H1 (cell line): ENCODE results near the gene ARHGEF11. TPM values are rescaled to one million over a fixed set of nuclear protein-coding genes. Genes with fewer than 3 reads are reported as not detected.
A peak's percentile ranks its signal among the peaks of the same experiment; 100 is the strongest.

Experiments
- CTCF ChIA-PET: fragments of 300-600 bp; sonication (Branson Sonifier 250); formaldehyde crosslinking; loops from one replicate; lab custom pipeline; 2021; ENCODE audit not compliant: partially characterized antibody; lab: Charles Lee
- POLR2A ChIA-PET: fragments of 300-600 bp; sonication (Branson Sonifier 250); formaldehyde crosslinking; loops from one replicate; lab custom pipeline; 2021; ENCODE audit warnings: inconsistent platforms; ENCODE audit not compliant: partially characterized antibody; lab: Charles Lee
- DNase-seq, 2 experiments: peaks; one replicate each; pipeline versions ENCODE4 v3.0.0 to v3.0.0-alpha.2; 2010 to 2022; ENCODE audit warnings: low spot score in 2 of 2, low read depth in 1 of 2, mixed read lengths in 1 of 2
- FAIRE-seq: peaks from 2 replicates; lab custom pipeline; 2011; peaks lifted over from hg19 to GRCh38; lab: Jason Lieb, UNC
- H2AFZ ChIP-seq: 2 replicates; pipeline ENCODE4 v1.8.1; 2012; ENCODE audit warnings: low read length, inconsistent platforms
- H2AK5ac ChIP-seq: 2 replicates; pipeline ENCODE4 v1.6.1; 2013; ENCODE audit warnings: low read depth, low read length
- H2BK120ac ChIP-seq: replicated peaks from 2 replicates; pipeline ENCODE3; 2013; ENCODE audit warnings: low read depth, low read length, inconsistent platforms
- H2BK12ac ChIP-seq: 2 replicates; pipeline ENCODE4 v1.6.1; 2013; ENCODE audit warnings: low read depth, low read length
- H2BK15ac ChIP-seq: 2 replicates; pipeline ENCODE4 v1.6.1; 2013; ENCODE audit warnings: low read length
- H2BK20ac ChIP-seq: 2 replicates; pipeline ENCODE4 v1.6.1; 2013; ENCODE audit warnings: low read length
- H2BK5ac ChIP-seq: 2 replicates; pipeline ENCODE4 v1.6.1; 2013; ENCODE audit warnings: low read depth, low read length
- H3K14ac ChIP-seq: 2 replicates; pipeline ENCODE4 v1.6.1; 2013; ENCODE audit warnings: inconsistent platforms; ENCODE audit not compliant: insufficient read length
- H3K18ac ChIP-seq: 2 replicates; pipeline ENCODE4 v1.6.1; 2013; ENCODE audit warnings: low read length; ENCODE audit errors: extremely low read depth
- H3K23ac ChIP-seq: 2 replicates; pipeline ENCODE4 v1.6.1; 2013; ENCODE audit warnings: inconsistent platforms; ENCODE audit not compliant: insufficient read length
- H3K23me2 ChIP-seq: 2 replicates; pipeline ENCODE4 v1.6.1; 2013; ENCODE audit warnings: low read depth, low read length
- H3K27ac ChIP-seq: 2 replicates; pipeline ENCODE4 v1.6.1; 2011; ENCODE audit warnings: low read depth, low read length, inconsistent platforms
- H3K27me3 ChIP-seq, 4 experiments: replicated peaks in 1 of 4; 1 replicate in 1 of 4; 2 replicates in 3 of 4; pipeline versions ENCODE4 v1.6.1 to v1.8.1; 2011 to 2013; ENCODE audit warnings: low read length in 3 of 4, mild to moderate bottlenecking in 3 of 4, inconsistent platforms in 2 of 4, mixed read lengths in 2 of 4, moderate library complexity in 1 of 4; ENCODE audit not compliant: control insufficient read depth in 3 of 4, insufficient read depth in 3 of 4; ENCODE audit errors: extremely low read depth in 1 of 4
- H3K36me3 ChIP-seq, 4 experiments: 2 replicates each; pipeline versions ENCODE4 v1.6.1 to v1.8.1; 2011 to 2013; ENCODE audit warnings: mild to moderate bottlenecking in 4 of 4, low read length in 3 of 4, moderate library complexity in 2 of 4, control low read depth in 1 of 4, inconsistent platforms in 1 of 4; ENCODE audit not compliant: insufficient read depth in 4 of 4, control insufficient read depth in 2 of 4
- H3K4ac ChIP-seq: replicated peaks from 2 replicates; pipeline ENCODE3; 2013; ENCODE audit warnings: low read length, low read depth, mixed read lengths, inconsistent platforms; ENCODE audit not compliant: insufficient read length
- H3K4me1 ChIP-seq, 4 experiments: replicated peaks in 1 of 4; 1 replicate in 1 of 4; 2 replicates in 3 of 4; pipeline versions ENCODE4 v1.6.1 to v1.8.1; 2011 to 2013; ENCODE audit warnings: low read length in 3 of 4, inconsistent platforms in 2 of 4, mixed read lengths in 1 of 4; ENCODE audit not compliant: insufficient read depth in 4 of 4, control insufficient read depth in 3 of 4
- H3K4me2 ChIP-seq, 2 experiments: 2 replicates each; pipeline versions ENCODE4 v1.6.1 to v1.8.1; 2011 to 2013; ENCODE audit warnings: low read depth in 2 of 2, low read length in 2 of 2, control low read depth in 1 of 2, inconsistent platforms in 1 of 2, mild to moderate bottlenecking in 1 of 2; ENCODE audit not compliant: insufficient read depth in 1 of 2
- H3K4me3 ChIP-seq, 4 experiments: fragments of 200-600, 300-600 bp in 1 of 4; sonication (generic), shearing (Covaris generic), sonication (Bioruptor Twin) in 1 of 4; 2 replicates each; pipeline versions ENCODE4 v1.5.1 to v1.8.1; 2011 to 2016; ENCODE audit warnings: low read length in 4 of 4, low read depth in 3 of 4, control low read depth in 2 of 4, inconsistent platforms in 2 of 4, mild to moderate bottlenecking in 2 of 4, mixed read lengths in 1 of 4, moderate library complexity in 1 of 4; ENCODE audit not compliant: insufficient read depth in 2 of 4; ENCODE audit errors: extremely low read depth in 1 of 4
- H3K56ac ChIP-seq: replicated peaks from 2 replicates; pipeline ENCODE3; 2013; ENCODE audit warnings: low read depth, mild to moderate bottlenecking, mixed read lengths, low read length, inconsistent platforms; ENCODE audit not compliant: insufficient read length
- H3K79me1 ChIP-seq: 2 replicates; pipeline ENCODE4 v1.6.1; 2013; ENCODE audit warnings: low read depth, low read length, control low read depth
- H3K79me2 ChIP-seq, 2 experiments: 2 replicates each; pipeline versions ENCODE4 v1.6.1 to v1.8.1; 2012 to 2013; ENCODE audit warnings: low read length in 2 of 2, mild to moderate bottlenecking in 2 of 2, inconsistent platforms in 1 of 2; ENCODE audit not compliant: insufficient read depth in 2 of 2, control insufficient read depth in 1 of 2
- H3K9ac ChIP-seq, 4 experiments: replicated peaks in 1 of 4; 1 replicate in 1 of 4; 2 replicates in 3 of 4; pipeline versions ENCODE4 v1.6.1 to v1.8.1; 2011 to 2013; ENCODE audit warnings: low read depth in 3 of 4, low read length in 3 of 4, control low read depth in 2 of 4, mild to moderate bottlenecking in 2 of 4, moderate library complexity in 2 of 4, inconsistent platforms in 1 of 4; ENCODE audit errors: extremely low read depth in 1 of 4
- H3K9me3 ChIP-seq, 2 experiments: 2 replicates each; pipeline versions ENCODE4 v1.6.1 to v1.8.1; 2012 to 2013; ENCODE audit warnings: mild to moderate bottlenecking in 2 of 2, moderate library complexity in 2 of 2, control low read depth in 1 of 2, inconsistent platforms in 1 of 2, low read depth in 1 of 2, low read length in 1 of 2, mixed read lengths in 1 of 2; ENCODE audit not compliant: insufficient read depth in 2 of 2
- H4K20me1 ChIP-seq, 2 experiments: replicated peaks in 1 of 2; 2 replicates each; pipeline versions ENCODE3 to v1.8.1; 2011 to 2013; ENCODE audit warnings: inconsistent platforms in 2 of 2, low read length in 2 of 2, mild to moderate bottlenecking in 1 of 2; ENCODE audit not compliant: insufficient read depth in 2 of 2, control insufficient read depth in 1 of 2
- H4K5ac ChIP-seq: 2 replicates; pipeline ENCODE4 v1.6.1; 2013; ENCODE audit warnings: low read length, low read depth, mixed read lengths, inconsistent platforms; ENCODE audit not compliant: insufficient read length
- H4K8ac ChIP-seq: 2 replicates; pipeline ENCODE4 v1.8.0; 2013; ENCODE audit warnings: mild to moderate bottlenecking, moderate library complexity, low read length, inconsistent platforms; ENCODE audit not compliant: insufficient read depth; ENCODE audit errors: extremely low read depth
- H4K91ac ChIP-seq: replicated peaks from 2 replicates; pipeline ENCODE3; 2013; ENCODE audit warnings: low read length, mixed read lengths, inconsistent platforms; ENCODE audit not compliant: insufficient read length
- BCL11A ChIP-seq, 2 experiments: IDR thresholded peaks; one replicate each; pipeline ENCODE4 v1.6.1; 2011; ENCODE audit warnings: low read depth in 2 of 2, low read length in 2 of 2, mild to moderate bottlenecking in 2 of 2
- EP300 ChIP-seq, 2 experiments: IDR thresholded peaks; 1 replicate in 1 of 2; 2 replicates in 1 of 2; pipeline ENCODE4 v1.6.1; 2011 to 2012; ENCODE audit warnings: low read depth in 2 of 2, low read length in 2 of 2, mild to moderate bottlenecking in 2 of 2, borderline replicate concordance in 1 of 2, inconsistent platforms in 1 of 2, moderate library complexity in 1 of 2
- EZH2 ChIP-seq: fragments of 200-600 bp; sonication (generic); IDR thresholded peaks from 2 replicates; pipeline ENCODE4 v1.7.1; 2012; ENCODE audit warnings: low read depth, mild to moderate bottlenecking, moderate library complexity, low read length, inconsistent platforms; ENCODE audit not compliant: severe bottlenecking
- FOSL1 ChIP-seq: IDR thresholded peaks from 2 replicates; pipeline ENCODE4 v1.6.1; 2011; ENCODE audit warnings: mild to moderate bottlenecking, low read depth, low read length, moderate library complexity; ENCODE audit not compliant: insufficient read depth
- HDAC6 ChIP-seq: IDR thresholded peaks from one replicate; pipeline ENCODE4 v1.7.1; 2012; ENCODE audit warnings: low read depth, mild to moderate bottlenecking, inconsistent platforms, low read length, moderate library complexity
- RAD21 ChIP-seq, 2 experiments: IDR thresholded peaks in 1 of 2; conservative IDR thresholded peaks in 1 of 2; 2 replicates each; pipeline ENCODE4 v1.6.1; 2011; ENCODE audit warnings: low read depth in 2 of 2, low read length in 2 of 2, improper control_type of control experiment in 1 of 2, inconsistent platforms in 1 of 2, mild to moderate bottlenecking in 1 of 2, moderate library complexity in 1 of 2
- RBBP5 ChIP-seq: IDR thresholded peaks from 2 replicates; pipeline ENCODE4 v1.7.1; 2012; ENCODE audit warnings: low read depth, mild to moderate bottlenecking, inconsistent platforms, low read length, moderate library complexity, borderline replicate concordance
- RFX5 ChIP-seq: IDR thresholded peaks from 2 replicates; pipeline ENCODE4 v1.6.1; 2011; ENCODE audit warnings: low read depth, low read length, improper control_type of control experiment, borderline replicate concordance
- SAP30 ChIP-seq: fragments of 300-600 bp; sonication (generic); IDR thresholded peaks from 2 replicates; pipeline ENCODE4 v1.7.1; 2012; ENCODE audit warnings: low read length, moderate library complexity, mild to moderate bottlenecking, inconsistent platforms; ENCODE audit not compliant: insufficient read depth, insufficient replicate concordance
- TAF7 ChIP-seq: optimal IDR thresholded peaks from 2 replicates; pipeline ENCODE3; 2011; ENCODE audit warnings: low read depth, mild to moderate bottlenecking, inconsistent platforms, low read length, moderate library complexity, borderline replicate concordance
- WGBS, 2 experiments: shearing (Covaris generic) in 1 of 2; methylation state at CpG; one replicate each; pipeline versions ENCODE4 v1.1.6 to v1.1.7; 2013 to 2015; ENCODE audit warnings: low lambda C conversion rate in 2 of 2, mixed read lengths in 2 of 2, inconsistent platforms in 1 of 2, low coverage in 1 of 2, missing lambda C conversion rate in 1 of 2; ENCODE audit not compliant: insufficient replicate concordance in 2 of 2, insufficient coverage in 1 of 2, insufficient read length in 1 of 2; ENCODE audit errors: extremely low coverage in 1 of 2, missing lambda C conversion rate in 1 of 2; 5-methylcytosine and 5-hydroxymethylcytosine counted together
- polyA plus RNA-seq, 7 experiments: library from polyadenylated mRNA; depleted of rRNA in 3 of 7; stranded (reverse) in 5 of 7; unstranded in 2 of 7; fragments of >200 nt in 5 of 7; fragments of 200-250 nt in 2 of 7; gene quantifications; 1 replicate in 5 of 7; 2 replicates in 1 of 7; 4 replicates in 1 of 7; pipeline versions ENCODE4 v1.2.1 to v1.2.3, GENCODE V29; 2011 to 2013; ENCODE audit warnings: missing spikeins in 2 of 7, mixed read lengths in 2 of 7
- total RNA-seq: library from RNA; stranded (reverse); fragmentation: NEBNext Ultra II Directional; extraction: Animal tissue kit (Norgen Biotek cat#: 25700); gene quantifications from 2 replicates; pipeline ENCODE4 v1.2.1, GENCODE V29; 2021

The ARHGEF11 gene
- total and polyA plus RNA-seq, 2 of the 8 experiments (the other 6 are each of a cell fraction or from before 2014, with no cell fraction given), result 19.9 to 33.1 TPM

DNA sequence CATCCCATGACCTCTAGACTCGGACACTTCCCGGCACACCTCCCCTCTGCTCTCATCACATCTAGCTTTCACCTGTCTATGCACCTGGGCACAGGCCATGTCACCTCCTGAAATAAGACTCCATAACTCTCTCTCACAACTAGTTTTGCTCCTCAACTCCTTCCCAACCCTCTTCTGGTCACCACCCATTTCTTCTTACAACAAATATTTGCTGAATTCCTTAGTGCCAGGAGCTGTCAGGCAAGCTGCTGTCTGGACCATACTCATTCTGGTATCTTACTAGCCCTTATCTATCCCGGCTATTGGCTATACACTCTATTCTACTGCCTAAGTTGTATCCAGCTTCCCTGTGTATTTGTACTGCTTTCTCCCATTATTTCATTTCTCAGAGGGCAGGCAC lies 76.0 kb downstream of the ARHGEF11 start:
- Histone ChIP-seq H4K8ac (no peak overlapping the region), H2BK120ac (no peak overlapping the region), H2BK20ac (no peak overlapping the region), H3K23ac (no peak overlapping the region), H3K27me3 (no peaks in the 10 kb centered on the region), H3K4me3 (no peak overlapping the region), H2BK12ac (no peak overlapping the region), H2BK5ac (peak overlapping the region; percentile 55; the same call in 1 of the 2 replicates), H3K27ac (no peak overlapping the region), H3K36me3 (peaks cover 0 to 35% (median 12%) of the 10 kb centered on the region in 4 experiments; a peak in 6 of 8 replicates), H2AK5ac (no peak overlapping the region), H3K9me3 (no peaks in the 10 kb centered on the region), H3K9ac (no peak overlapping the region), H3K18ac (no peak overlapping the region), H3K4ac (no peak overlapping the region), H3K4me2 (no peak overlapping the region), H2AFZ (no peak overlapping the region), H3K79me2 (no peaks in the 10 kb centered on the region), H3K23me2 (no peaks in the 10 kb centered on the region), H4K20me1 (no peaks in the 10 kb centered on the region), H4K91ac (no peak overlapping the region), H2BK15ac (no peak overlapping the region), H3K56ac (no peak overlapping the region), H3K4me1 (no peaks in the 10 kb centered on the region), H4K5ac (no peak overlapping the region), H3K14ac (no peak overlapping the region), H3K79me1 (no peaks in the 10 kb centered on the region)
- ChIA-PET CTCF (interaction anchor here (0.6 to 2.4 kb wide), 22 partner anchors 9 to 290 kb away, joined by 3 to 26 read pairs (median 4); no protein-coding TSS in a partner anchor), POLR2A (interaction anchor here (1.1 kb wide), 1 partner anchor 30 kb away, joined by 5 read pairs; no protein-coding TSS in a partner anchor)
- TF ChIP-seq EZH2 (no peak), HDAC6 (no peak), TAF7 (no peak), BCL11A (IDR thresholded peaks at IDR 0.05; ENCODE audit: low read depth in 2 of 2, low read length in 2 of 2) (no peak), SAP30 (no peak), RFX5 (no peak), FOSL1 (no peak), EP300 (IDR thresholded peaks at IDR 0.05; ENCODE audit: borderline replicate concordance in 1 of 2, low read depth in 2 of 2, low read length in 2 of 2) (no peak), RAD21 (IDR thresholded peaks at IDR 0.05 in 1 of 2, conservative IDR thresholded peaks at IDR 0.05 in 1 of 2; ENCODE audit: low read depth in 2 of 2, low read length in 2 of 2) (no peak), RBBP5 (no peak)
- FAIRE-seq, result no peak
- no peak for DNase-seq
- 93% methylated on average over 3 of the region's 3 CpGs; no CpG with 5 or more reads in 1 of the 2 experiments for WGBS, 2 experiments
